Breast epithelium (tissue), 3 donors: ENCODE results near the gene PSMC3IP.

ENCODE experiments used
- POLR2A ChIP-seq: fragments of 450-650 bp; IDR thresholded peaks from one replicate; pipeline ENCODE4 v1.6.1; 2016; ENCODE audit warnings: antibody characterized with exemption, mild to moderate bottlenecking, moderate library complexity
- TF ChIP-seq, protein P1 (sequence below), 3 donors: fragments of 450-650 bp; IDR thresholded peaks; one replicate each; pipeline ENCODE4 v1.5.1; 2016 to 2017; ENCODE audit warnings: antibody characterized with exemption in 3 of 3, mild to moderate bottlenecking in 3 of 3, moderate library complexity in 3 of 3

- no peak for TF ChIP-seq POLR2A
- TF ChIP-seq, protein P1, sequence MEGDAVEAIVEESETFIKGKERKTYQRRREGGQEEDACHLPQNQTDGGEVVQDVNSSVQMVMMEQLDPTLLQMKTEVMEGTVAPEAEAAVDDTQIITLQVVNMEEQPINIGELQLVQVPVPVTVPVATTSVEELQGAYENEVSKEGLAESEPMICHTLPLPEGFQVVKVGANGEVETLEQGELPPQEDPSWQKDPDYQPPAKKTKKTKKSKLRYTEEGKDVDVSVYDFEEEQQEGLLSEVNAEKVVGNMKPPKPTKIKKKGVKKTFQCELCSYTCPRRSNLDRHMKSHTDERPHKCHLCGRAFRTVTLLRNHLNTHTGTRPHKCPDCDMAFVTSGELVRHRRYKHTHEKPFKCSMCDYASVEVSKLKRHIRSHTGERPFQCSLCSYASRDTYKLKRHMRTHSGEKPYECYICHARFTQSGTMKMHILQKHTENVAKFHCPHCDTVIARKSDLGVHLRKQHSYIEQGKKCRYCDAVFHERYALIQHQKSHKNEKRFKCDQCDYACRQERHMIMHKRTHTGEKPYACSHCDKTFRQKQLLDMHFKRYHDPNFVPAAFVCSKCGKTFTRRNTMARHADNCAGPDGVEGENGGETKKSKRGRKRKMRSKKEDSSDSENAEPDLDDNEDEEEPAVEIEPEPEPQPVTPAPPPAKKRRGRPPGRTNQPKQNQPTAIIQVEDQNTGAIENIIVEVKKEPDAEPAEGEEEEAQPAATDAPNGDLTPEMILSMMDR (IDR thresholded peaks at IDR 0.05), result no peak
Observed at GRCh38 chr17:42590886-42591285, 13.4 kb upstream of the PSMC3IP start.
